H1 (cell line): Measurements from ENCODE around the gene ART5. TPM values are rescaled to one million over a fixed set of nuclear protein-coding genes. Genes with fewer than 3 reads are reported as not detected.

ENCODE experiments used
- CTCF ChIA-PET: fragments of 300-600 bp; sonication (Branson Sonifier 250); formaldehyde crosslinking; loops from one replicate; lab custom pipeline; 2021; ENCODE audit not compliant: partially characterized antibody; lab: Charles Lee
- POLR2A ChIA-PET: fragments of 300-600 bp; sonication (Branson Sonifier 250); formaldehyde crosslinking; loops from one replicate; lab custom pipeline; 2021; ENCODE audit warnings: inconsistent platforms; ENCODE audit not compliant: partially characterized antibody; lab: Charles Lee
- DNase-seq, 2 experiments: peaks; one replicate each; pipeline versions ENCODE4 v3.0.0 to v3.0.0-alpha.2; 2010 to 2022; ENCODE audit warnings: low spot score in 2 of 2, low read depth in 1 of 2, mixed read lengths in 1 of 2
- FAIRE-seq: peaks from 2 replicates; lab custom pipeline; 2011; peaks lifted over from hg19 to GRCh38; lab: Jason Lieb, UNC
- H2AFZ ChIP-seq: 2 replicates; pipeline ENCODE4 v1.8.1; 2012; ENCODE audit warnings: low read length, inconsistent platforms
- H2AK5ac ChIP-seq: 2 replicates; pipeline ENCODE4 v1.6.1; 2013; ENCODE audit warnings: low read depth, low read length
- H2BK120ac ChIP-seq: replicated peaks from 2 replicates; pipeline ENCODE3; 2013; ENCODE audit warnings: low read depth, low read length, inconsistent platforms
- H2BK12ac ChIP-seq: 2 replicates; pipeline ENCODE4 v1.6.1; 2013; ENCODE audit warnings: low read depth, low read length
- H2BK15ac ChIP-seq: 2 replicates; pipeline ENCODE4 v1.6.1; 2013; ENCODE audit warnings: low read length
- H2BK20ac ChIP-seq: 2 replicates; pipeline ENCODE4 v1.6.1; 2013; ENCODE audit warnings: low read length
- H2BK5ac ChIP-seq: 2 replicates; pipeline ENCODE4 v1.6.1; 2013; ENCODE audit warnings: low read depth, low read length
- H3K14ac ChIP-seq: 2 replicates; pipeline ENCODE4 v1.6.1; 2013; ENCODE audit warnings: inconsistent platforms; ENCODE audit not compliant: insufficient read length
- H3K18ac ChIP-seq: 2 replicates; pipeline ENCODE4 v1.6.1; 2013; ENCODE audit warnings: low read length; ENCODE audit errors: extremely low read depth
- H3K23ac ChIP-seq: 2 replicates; pipeline ENCODE4 v1.6.1; 2013; ENCODE audit warnings: inconsistent platforms; ENCODE audit not compliant: insufficient read length
- H3K23me2 ChIP-seq: 2 replicates; pipeline ENCODE4 v1.6.1; 2013; ENCODE audit warnings: low read depth, low read length
- H3K27ac ChIP-seq: 2 replicates; pipeline ENCODE4 v1.6.1; 2011; ENCODE audit warnings: low read depth, low read length, inconsistent platforms
- H3K27me3 ChIP-seq, 4 experiments: replicated peaks in 1 of 4; 1 replicate in 1 of 4; 2 replicates in 3 of 4; pipeline versions ENCODE4 v1.6.1 to v1.8.1; 2011 to 2013; ENCODE audit warnings: low read length in 3 of 4, mild to moderate bottlenecking in 3 of 4, inconsistent platforms in 2 of 4, mixed read lengths in 2 of 4, moderate library complexity in 1 of 4; ENCODE audit not compliant: control insufficient read depth in 3 of 4, insufficient read depth in 3 of 4; ENCODE audit errors: extremely low read depth in 1 of 4
- H3K36me3 ChIP-seq, 4 experiments: 2 replicates each; pipeline versions ENCODE4 v1.6.1 to v1.8.1; 2011 to 2013; ENCODE audit warnings: mild to moderate bottlenecking in 4 of 4, low read length in 3 of 4, moderate library complexity in 2 of 4, control low read depth in 1 of 4, inconsistent platforms in 1 of 4; ENCODE audit not compliant: insufficient read depth in 4 of 4, control insufficient read depth in 2 of 4
- H3K4ac ChIP-seq: replicated peaks from 2 replicates; pipeline ENCODE3; 2013; ENCODE audit warnings: low read length, low read depth, mixed read lengths, inconsistent platforms; ENCODE audit not compliant: insufficient read length
- H3K4me1 ChIP-seq, 4 experiments: replicated peaks in 1 of 4; 1 replicate in 1 of 4; 2 replicates in 3 of 4; pipeline versions ENCODE4 v1.6.1 to v1.8.1; 2011 to 2013; ENCODE audit warnings: low read length in 3 of 4, inconsistent platforms in 2 of 4, mixed read lengths in 1 of 4; ENCODE audit not compliant: insufficient read depth in 4 of 4, control insufficient read depth in 3 of 4
- H3K4me2 ChIP-seq, 2 experiments: 2 replicates each; pipeline versions ENCODE4 v1.6.1 to v1.8.1; 2011 to 2013; ENCODE audit warnings: low read depth in 2 of 2, low read length in 2 of 2, control low read depth in 1 of 2, inconsistent platforms in 1 of 2, mild to moderate bottlenecking in 1 of 2; ENCODE audit not compliant: insufficient read depth in 1 of 2
- H3K4me3 ChIP-seq, 4 experiments: fragments of 200-600, 300-600 bp in 1 of 4; sonication (generic), shearing (Covaris generic), sonication (Bioruptor Twin) in 1 of 4; 2 replicates each; pipeline versions ENCODE4 v1.5.1 to v1.8.1; 2011 to 2016; ENCODE audit warnings: low read length in 4 of 4, low read depth in 3 of 4, control low read depth in 2 of 4, inconsistent platforms in 2 of 4, mild to moderate bottlenecking in 2 of 4, mixed read lengths in 1 of 4, moderate library complexity in 1 of 4; ENCODE audit not compliant: insufficient read depth in 2 of 4; ENCODE audit errors: extremely low read depth in 1 of 4
- H3K56ac ChIP-seq: replicated peaks from 2 replicates; pipeline ENCODE3; 2013; ENCODE audit warnings: low read depth, mild to moderate bottlenecking, mixed read lengths, low read length, inconsistent platforms; ENCODE audit not compliant: insufficient read length
- H3K79me1 ChIP-seq: 2 replicates; pipeline ENCODE4 v1.6.1; 2013; ENCODE audit warnings: low read depth, low read length, control low read depth
- H3K79me2 ChIP-seq, 2 experiments: 2 replicates each; pipeline versions ENCODE4 v1.6.1 to v1.8.1; 2012 to 2013; ENCODE audit warnings: low read length in 2 of 2, mild to moderate bottlenecking in 2 of 2, inconsistent platforms in 1 of 2; ENCODE audit not compliant: insufficient read depth in 2 of 2, control insufficient read depth in 1 of 2
- H3K9ac ChIP-seq, 4 experiments: replicated peaks in 1 of 4; 1 replicate in 1 of 4; 2 replicates in 3 of 4; pipeline versions ENCODE4 v1.6.1 to v1.8.1; 2011 to 2013; ENCODE audit warnings: low read depth in 3 of 4, low read length in 3 of 4, control low read depth in 2 of 4, mild to moderate bottlenecking in 2 of 4, moderate library complexity in 2 of 4, inconsistent platforms in 1 of 4; ENCODE audit errors: extremely low read depth in 1 of 4
- H3K9me3 ChIP-seq, 2 experiments: 2 replicates each; pipeline versions ENCODE4 v1.6.1 to v1.8.1; 2012 to 2013; ENCODE audit warnings: mild to moderate bottlenecking in 2 of 2, moderate library complexity in 2 of 2, control low read depth in 1 of 2, inconsistent platforms in 1 of 2, low read depth in 1 of 2, low read length in 1 of 2, mixed read lengths in 1 of 2; ENCODE audit not compliant: insufficient read depth in 2 of 2
- H4K20me1 ChIP-seq, 2 experiments: replicated peaks in 1 of 2; 2 replicates each; pipeline versions ENCODE3 to v1.8.1; 2011 to 2013; ENCODE audit warnings: inconsistent platforms in 2 of 2, low read length in 2 of 2, mild to moderate bottlenecking in 1 of 2; ENCODE audit not compliant: insufficient read depth in 2 of 2, control insufficient read depth in 1 of 2
- H4K5ac ChIP-seq: 2 replicates; pipeline ENCODE4 v1.6.1; 2013; ENCODE audit warnings: low read length, low read depth, mixed read lengths, inconsistent platforms; ENCODE audit not compliant: insufficient read length
- H4K8ac ChIP-seq: 2 replicates; pipeline ENCODE4 v1.8.0; 2013; ENCODE audit warnings: mild to moderate bottlenecking, moderate library complexity, low read length, inconsistent platforms; ENCODE audit not compliant: insufficient read depth; ENCODE audit errors: extremely low read depth
- H4K91ac ChIP-seq: replicated peaks from 2 replicates; pipeline ENCODE3; 2013; ENCODE audit warnings: low read length, mixed read lengths, inconsistent platforms; ENCODE audit not compliant: insufficient read length
- HDAC2 ChIP-seq, 2 experiments: fragments of 300-600 bp in 1 of 2; sonication (generic) in 1 of 2; IDR thresholded peaks; 2 replicates each; pipeline ENCODE4 v1.6.1; 2011 to 2012; ENCODE audit warnings: low read depth in 2 of 2, low read length in 2 of 2, mild to moderate bottlenecking in 2 of 2, moderate library complexity in 2 of 2, borderline replicate concordance in 1 of 2, inconsistent platforms in 1 of 2
- JUN ChIP-seq: IDR thresholded peaks from 2 replicates; pipeline ENCODE4 v1.6.1; 2011; ENCODE audit warnings: low read depth, mild to moderate bottlenecking, improper control_type of control experiment, low read length
- KDM1A ChIP-seq: fragments of 200-600, 300-600 bp; sonication (generic); IDR thresholded peaks from 2 replicates; pipeline ENCODE4 v1.7.1; 2016; ENCODE audit warnings: mild to moderate bottlenecking, low read length, borderline replicate concordance
- POU5F1 ChIP-seq: IDR thresholded peaks from 2 replicates; pipeline ENCODE4 v1.6.1; 2011; ENCODE audit warnings: low read depth, mild to moderate bottlenecking, low read length, moderate library complexity
- SP4 ChIP-seq: IDR thresholded peaks from 2 replicates; pipeline ENCODE4 v1.6.1; 2012; ENCODE audit warnings: low read length, inconsistent platforms
- TBP ChIP-seq: IDR thresholded peaks from 2 replicates; pipeline ENCODE4 v1.6.1; 2011; ENCODE audit warnings: low read depth, low read length, improper control_type of control experiment
- YY1 ChIP-seq: IDR thresholded peaks from 2 replicates; pipeline ENCODE4 v1.6.1; 2011; ENCODE audit warnings: low read depth, mild to moderate bottlenecking, low read length
- WGBS, 2 experiments: shearing (Covaris generic) in 1 of 2; methylation state at CpG; one replicate each; pipeline versions ENCODE4 v1.1.6 to v1.1.7; 2013 to 2015; ENCODE audit warnings: low lambda C conversion rate in 2 of 2, mixed read lengths in 2 of 2, inconsistent platforms in 1 of 2, low coverage in 1 of 2, missing lambda C conversion rate in 1 of 2; ENCODE audit not compliant: insufficient replicate concordance in 2 of 2, insufficient coverage in 1 of 2, insufficient read length in 1 of 2; ENCODE audit errors: extremely low coverage in 1 of 2, missing lambda C conversion rate in 1 of 2; 5-methylcytosine and 5-hydroxymethylcytosine counted together
- polyA plus RNA-seq, 7 experiments: library from polyadenylated mRNA; depleted of rRNA in 3 of 7; stranded (reverse) in 5 of 7; unstranded in 2 of 7; fragments of >200 nt in 5 of 7; fragments of 200-250 nt in 2 of 7; gene quantifications; 1 replicate in 5 of 7; 2 replicates in 1 of 7; 4 replicates in 1 of 7; pipeline versions ENCODE4 v1.2.1 to v1.2.3, GENCODE V29; 2011 to 2013; ENCODE audit warnings: missing spikeins in 2 of 7, mixed read lengths in 2 of 7
- total RNA-seq: library from RNA; stranded (reverse); fragmentation: NEBNext Ultra II Directional; extraction: Animal tissue kit (Norgen Biotek cat#: 25700); gene quantifications from 2 replicates; pipeline ENCODE4 v1.2.1, GENCODE V29; 2021

Gene ART5
- total and polyA plus RNA-seq, 2 of the 8 experiments (the other 6 are each of a cell fraction or from before 2014, with no cell fraction given): 6.0 to 7.5 TPM

GRCh38 chr11:3611976-3612678 is 29.7 kb downstream of the ART5 start:
- Histone ChIP-seq H3K4ac (no peak overlapping the region), H2BK12ac (no peak overlapping the region), H3K79me2 (no peaks in the 10 kb centered on the region), H3K27me3 (no peaks in the 10 kb centered on the region), H2AK5ac (no peak overlapping the region), H3K9ac (no peak overlapping the region), H3K4me1 (no peaks in the 10 kb centered on the region; a peak in 1 of 7 replicates), H2BK20ac (no peak overlapping the region), H2BK5ac (no peak overlapping the region), H3K18ac (no peak overlapping the region), H3K4me3 (no peak overlapping the region), H4K5ac (no peak overlapping the region), H3K23me2 (no peaks in the 10 kb centered on the region; the same call in 1 of the 2 replicates), H3K79me1 (no peaks in the 10 kb centered on the region), H4K20me1 (no peaks in the 10 kb centered on the region), H3K36me3 (no peaks in the 10 kb centered on the region), H2BK120ac (no peak overlapping the region), H4K8ac (no peak overlapping the region), H3K9me3 (0 out of 4 replicates have a peak, but pooled peaks cover 0 to 3% of the 10 kb centered on the region in 2 experiments), H2AFZ (no peak overlapping the region), H3K4me2 (no peak overlapping the region), H3K14ac (no peak overlapping the region), H2BK15ac (no peak overlapping the region), H3K56ac (no peak overlapping the region), H4K91ac (no peak overlapping the region), H3K27ac (no peak overlapping the region), H3K23ac (no peak overlapping the region)
- no peak for FAIRE-seq
- CTCF ChIA-PET: interaction anchor here (4.5 kb wide), 1 partner anchor 135 kb away, joined by 37 read pairs; no protein-coding TSS in a partner anchor
- POLR2A ChIA-PET: no interaction called here
- DNase-seq: no peak
- TF ChIP-seq POU5F1: no peak
- TF ChIP-seq HDAC2 (IDR thresholded peaks at IDR 0.05; ENCODE audit: borderline replicate concordance in 1 of 2, low read depth in 2 of 2, low read length in 2 of 2): peak in 1 of 2 experiments; percentile 34; a peak in 1 of 4 replicates
- TF ChIP-seq SP4: no peak
- TF ChIP-seq YY1: no peak
- TF ChIP-seq JUN: no peak
- TF ChIP-seq KDM1A: peak; percentile 84
- TF ChIP-seq TBP: no peak
- 68% methylated on average over 3 of the region's 3 CpGs; no CpG with 5 or more reads in 1 of the 2 experiments for whole genome bisulfite sequencing, 2 experiments
